Aorta (tissue), 5 donors: Measurements from ENCODE around the gene PPP1R12A. TPM values are rescaled to one million over a fixed set of nuclear protein-coding genes. Genes with fewer than 3 reads are reported as not detected.

Experiments
- ATAC-seq: fragments of 200-7000 bp; cut with Tn5 transposase; one replicate; pipeline ENCODE4 v1.9.1; 2022; ENCODE audit warnings: moderate library complexity; ENCODE audit not compliant: low FRiP score
- DNase-seq, 2 donors: peaks; one replicate each; pipeline ENCODE4 v3.0.0-alpha.2; 2020
- H3K27ac ChIP-seq, 2 donors: one replicate each; pipeline ENCODE4 v1.5.1; 2013; ENCODE audit warnings: low read length in 2 of 2, mild to moderate bottlenecking in 2 of 2, moderate library complexity in 2 of 2, control low read depth in 1 of 2, inconsistent platforms in 1 of 2, low read depth in 1 of 2
- H3K27me3 ChIP-seq, 2 donors: one replicate each; pipeline ENCODE4 v1.6.1; 2013; ENCODE audit warnings: control low read depth in 1 of 2, low read length in 1 of 2, mild to moderate bottlenecking in 1 of 2, moderate library complexity in 1 of 2; ENCODE audit not compliant: insufficient read depth in 2 of 2, control insufficient read depth in 1 of 2
- H3K36me3 ChIP-seq, 2 donors: one replicate each; pipeline ENCODE4 v1.6.1; 2013; ENCODE audit warnings: control low read depth in 1 of 2, low read length in 1 of 2, mild to moderate bottlenecking in 1 of 2; ENCODE audit not compliant: insufficient read depth in 2 of 2, control insufficient read depth in 1 of 2
- H3K4me1 ChIP-seq, 2 donors: one replicate each; pipeline ENCODE4 v1.6.1; 2013; ENCODE audit warnings: low read length in 2 of 2, control low read depth in 1 of 2, mild to moderate bottlenecking in 1 of 2, moderate library complexity in 1 of 2; ENCODE audit not compliant: insufficient read depth in 2 of 2, control insufficient read depth in 1 of 2
- H3K4me3 ChIP-seq, 2 donors: one replicate each; pipeline ENCODE4 v1.5.1; 2013; ENCODE audit warnings: low read length in 2 of 2, control low read depth in 1 of 2, mild to moderate bottlenecking in 1 of 2
- H3K9me3 ChIP-seq: one replicate; pipeline ENCODE4 v1.6.1; 2013; ENCODE audit warnings: mild to moderate bottlenecking, low read length; ENCODE audit not compliant: control insufficient read depth
- WGBS, 2 donors: extraction: QIAGEN DNeasy Blood & Tissue Kit; methylation state at CpG; one replicate each; pipeline ENCODE4 v1.1.7; 2013; 5-methylcytosine and 5-hydroxymethylcytosine counted together
- intact Hi-C, 2 donors: fragments of 100-400 bp; cut with DNase I; formaldehyde crosslinking; loops; one replicate each; pipeline versions ENCODE4 v1.14.2 to v1.15.0; 2022
- polyA plus RNA-seq, 2 donors: library from polyadenylated mRNA; stranded (reverse); fragments of 200-250 nt; gene quantifications; one replicate each; pipeline ENCODE4 v1.2.3, GENCODE V29; 2013
- total RNA-seq, 2 donors: library from RNA; stranded (reverse); fragmentation: NEBNext Ultra II Directional; extraction: Animal tissue kit (Norgen Biotek cat#: 25700); gene quantifications; one replicate each; pipeline ENCODE4 v1.2.1, GENCODE V29; 2021
- donor health status: healthy with polysubstance abuse.
- donor health status: Bipolar disorder and iron deficiency.
- donor health status: DM: no; HTN: no; CAD: no.
- donor health status: DM: no; HTN: no; CAD: no.
- donor health status: DM: yes; HTN: yes; CAD: no.

PPP1R12A gene
- total and polyA plus RNA-seq, 4 donors, result 24.8 to 287 (median 234) TPM

GRCh38 chr12:79964100-79964627, 29.3 kb upstream of the PPP1R12A start:
- 79 to 82% methylated on average over 3 of the region's 3 CpGs for WGBS, 2 donors
- no peak overlapping the region for H3K27ac ChIP-seq
- H3K4me1 ChIP-seq, result peaks cover 2 to 3% of the 10 kb centered on the region in 2 donors
- no peak for DNase-seq
- no peak for ATAC-seq
- no peaks in the 10 kb centered on the region for H3K27me3 ChIP-seq
- no peaks in the 10 kb centered on the region for H3K36me3 ChIP-seq
- H3K4me3 ChIP-seq, result no peak overlapping the region
- intact Hi-C loops, result no loop called here
- no peaks in the 10 kb centered on the region for H3K9me3 ChIP-seq

DNA sequence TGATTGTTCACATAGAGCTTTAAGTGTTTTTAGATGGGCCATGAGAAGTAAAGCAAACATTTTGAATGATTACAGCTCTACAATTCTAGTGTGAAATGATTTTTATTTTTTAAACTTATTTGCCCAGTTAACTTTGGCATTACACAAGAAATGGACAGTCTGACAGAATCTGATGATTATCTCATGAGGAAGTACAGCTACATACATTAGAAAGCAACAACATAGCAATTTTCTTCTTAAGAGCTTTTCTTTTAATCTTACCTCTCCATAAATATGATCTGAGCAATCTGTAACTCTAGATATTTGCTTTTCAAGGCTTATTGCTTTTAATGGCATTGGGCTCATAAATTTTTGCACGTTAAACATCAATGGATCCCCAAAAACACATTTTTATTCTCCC, 26.5 kb upstream of the PPP1R12A start:
- DNase-seq (no peak), ATAC-seq (no peak)
- intact Hi-C loops, result no loop called here
- Histone ChIP-seq H3K4me3 (no peak overlapping the region), H3K27me3 (no peaks in the 10 kb centered on the region), H3K4me1 (peaks cover 2 to 3% of the 10 kb centered on the region in 2 donors), H3K27ac (no peak overlapping the region), H3K36me3 (no peaks in the 10 kb centered on the region), H3K9me3 (no peaks in the 10 kb centered on the region)
- 79 to 90% methylated on average over 1 of the region's 1 CpG for WGBS, 2 donors

DNA sequence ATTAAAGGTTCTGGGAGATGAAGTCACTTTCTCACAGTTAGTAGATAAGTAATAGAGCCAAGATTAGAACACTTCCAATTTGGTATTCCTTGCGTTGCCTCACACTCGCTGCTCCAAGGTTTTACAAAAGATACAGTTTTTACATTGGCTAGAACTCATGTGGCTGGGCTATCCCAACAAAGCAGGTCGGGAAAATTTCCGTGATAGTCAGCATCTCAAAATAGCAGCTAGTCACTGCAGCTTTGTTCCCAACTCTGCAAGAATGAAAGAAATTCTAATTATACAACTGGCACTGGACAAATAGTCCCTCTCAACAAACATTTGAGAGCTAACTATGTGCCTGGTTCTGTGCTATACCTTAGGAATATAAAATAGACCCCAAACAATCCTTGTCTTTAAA, 24.6 kb upstream of the PPP1R12A start:
- ATAC-seq, result peak; percentile 77
- Histone ChIP-seq H3K36me3 (peaks cover 0 to 5% of the 10 kb centered on the region in 2 donors), H3K27ac (no peak overlapping the region), H3K27me3 (peaks cover 0 to 2% of the 10 kb centered on the region in 2 donors), H3K9me3 (peaks cover 4% of the 10 kb centered on the region), H3K4me3 (no peak overlapping the region), H3K4me1 (peaks cover 2 to 3% of the 10 kb centered on the region in 2 donors)
- intact Hi-C loops, result loop anchor here in 1 of 2 donors (10.0 kb wide), 1 partner anchor 205 kb away; no protein-coding TSS in a partner anchor
- 4 to 5% methylated on average over 4 of the region's 4 CpGs for WGBS, 2 donors
- no peak for DNase-seq

DNA sequence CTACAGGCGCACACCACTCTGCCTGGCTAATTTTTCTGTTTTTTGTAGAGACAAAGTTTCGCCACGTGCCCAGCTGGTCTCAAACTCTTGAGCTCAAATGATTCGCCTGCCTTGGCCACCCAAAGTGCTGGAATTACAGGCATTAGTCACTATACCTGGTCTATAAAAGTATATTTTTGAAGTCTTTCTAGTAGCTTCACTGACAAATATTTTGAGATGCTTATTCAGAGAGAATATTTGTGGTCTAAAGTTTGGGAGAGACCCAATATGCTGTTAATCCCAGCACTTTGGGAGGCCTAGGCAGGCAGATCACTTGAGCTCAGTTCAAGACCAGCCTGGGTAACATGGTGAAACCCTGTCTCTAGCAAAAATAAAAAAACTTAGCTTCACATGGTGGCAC, 22.0 kb upstream of the PPP1R12A start:
- Histone ChIP-seq H3K27ac (no peak overlapping the region), H3K4me3 (no peak overlapping the region), H3K4me1 (peaks cover 2 to 3% of the 10 kb centered on the region in 2 donors), H3K36me3 (peaks cover 0 to 5% of the 10 kb centered on the region in 2 donors), H3K9me3 (peaks cover 4% of the 10 kb centered on the region), H3K27me3 (peaks cover 0 to 2% of the 10 kb centered on the region in 2 donors)
- intact Hi-C loops, result loop anchor here in 1 of 2 donors (10.0 kb wide), 1 partner anchor 208 kb away; no protein-coding TSS in a partner anchor
- WGBS, 2 donors, result 94 to 99% methylated on average over 4 of the region's 4 CpGs
- DNase-seq (no peak), ATAC-seq (no peak)

GRCh38 chr12:79955561-79955960, 20.7 kb upstream of the PPP1R12A start:
- Histone ChIP-seq H3K27me3 (peaks cover 0 to 2% of the 10 kb centered on the region in 2 donors), H3K27ac (no peak overlapping the region), H3K4me1 (peaks cover 2 to 3% of the 10 kb centered on the region in 2 donors), H3K4me3 (no peak overlapping the region), H3K9me3 (peaks cover 4% of the 10 kb centered on the region), H3K36me3 (peaks cover 0 to 5% of the 10 kb centered on the region in 2 donors)
- DNase-seq (no peak), ATAC-seq (no peak)
- intact Hi-C loops, result loop anchor here in 1 of 2 donors (10.0 kb wide), 1 partner anchor 209 kb away; no protein-coding TSS in a partner anchor
- 92 to 93% methylated on average over 3 of the region's 3 CpGs for WGBS, 2 donors

DNA sequence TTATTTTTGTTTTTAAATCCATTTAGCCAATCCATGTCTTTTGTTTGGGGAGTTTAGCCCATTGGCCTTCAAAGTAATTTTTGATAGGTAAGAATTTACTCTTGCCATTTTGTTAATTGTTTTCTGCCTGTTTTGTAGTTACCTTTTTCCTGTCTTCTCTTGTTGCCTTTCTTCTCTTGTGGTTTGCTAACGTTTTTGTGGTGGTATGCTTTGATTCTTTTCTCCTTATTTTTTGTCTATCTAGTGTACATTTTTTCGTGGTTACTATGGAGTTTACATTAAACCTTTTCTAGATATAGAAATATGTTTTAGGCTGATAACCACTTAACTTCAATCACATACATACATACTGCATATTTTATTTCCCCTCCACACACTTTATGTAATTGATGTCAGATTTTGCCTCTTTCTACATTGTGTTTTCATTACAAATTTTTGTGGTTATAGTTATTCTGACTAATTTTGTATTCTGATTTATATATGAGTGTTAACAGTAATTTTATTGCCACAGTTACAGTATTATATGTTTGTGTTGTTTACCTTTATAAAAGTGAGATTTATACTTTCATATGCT, 19.2 kb upstream of the PPP1R12A start:
- 71 to 80% methylated on average over 2 of the region's 2 CpGs for WGBS, 2 donors
- H3K27ac ChIP-seq, result no peak overlapping the region
- H3K4me3 ChIP-seq, result no peak overlapping the region
- no peak for ATAC-seq
- DNase-seq, result no peak
- no peaks in the 10 kb centered on the region for H3K4me1 ChIP-seq
- intact Hi-C loops, result loop anchor here in 1 of 2 donors (10.0 kb wide), 1 partner anchor 211 kb away; no protein-coding TSS in a partner anchor
- peaks cover 4% of the 10 kb centered on the region for H3K9me3 ChIP-seq
- H3K27me3 ChIP-seq, result peaks cover 0 to 2% of the 10 kb centered on the region in 2 donors
- H3K36me3 ChIP-seq, result peaks cover 0 to 5% of the 10 kb centered on the region in 2 donors

- no peak overlapping the region for H3K27ac ChIP-seq
- H3K9me3 ChIP-seq, result no peaks in the 10 kb centered on the region
- H3K4me1 ChIP-seq, result no peaks in the 10 kb centered on the region
- no peaks in the 10 kb centered on the region for H3K27me3 ChIP-seq
- DNase-seq (no peak), ATAC-seq (no peak)
- H3K4me3 ChIP-seq, result no peak overlapping the region
- H3K36me3 ChIP-seq, result no peaks in the 10 kb centered on the region
- intact Hi-C loops, result no loop called here
- WGBS, 2 donors, result 87 to 98% methylated on average over 1 of the region's 1 CpG
Measured at GRCh38 chr12:79949098-79949497, 14.2 kb upstream of the PPP1R12A start.

DNA sequence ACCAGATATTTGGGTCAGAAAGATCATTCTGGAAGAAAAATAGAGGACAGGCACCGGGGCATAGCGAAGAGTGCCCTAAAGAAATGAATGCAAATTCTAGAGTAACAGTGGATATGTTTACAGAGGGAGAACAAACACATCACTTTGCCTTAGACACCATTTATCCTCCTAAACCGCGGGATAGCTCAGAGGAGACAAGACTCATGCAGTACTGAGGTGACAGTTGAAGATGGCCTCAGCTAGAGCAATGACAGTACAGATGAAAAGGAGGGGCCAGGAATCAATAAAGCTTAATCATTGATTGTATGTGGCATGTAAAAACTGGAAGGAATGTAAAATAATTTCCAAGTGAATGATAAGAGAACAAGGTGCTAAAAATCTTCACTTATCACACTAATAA, 10.5 kb upstream of the PPP1R12A start:
- Histone ChIP-seq H3K27me3 (no peaks in the 10 kb centered on the region), H3K4me1 (no peaks in the 10 kb centered on the region), H3K4me3 (no peak overlapping the region), H3K27ac (no peak overlapping the region), H3K36me3 (no peaks in the 10 kb centered on the region), H3K9me3 (no peaks in the 10 kb centered on the region)
- WGBS, 2 donors, result 82 to 84% methylated on average over 4 of the region's 4 CpGs
- no peak for DNase-seq
- ATAC-seq, result no peak
- intact Hi-C loops, result no loop called here

DNA sequence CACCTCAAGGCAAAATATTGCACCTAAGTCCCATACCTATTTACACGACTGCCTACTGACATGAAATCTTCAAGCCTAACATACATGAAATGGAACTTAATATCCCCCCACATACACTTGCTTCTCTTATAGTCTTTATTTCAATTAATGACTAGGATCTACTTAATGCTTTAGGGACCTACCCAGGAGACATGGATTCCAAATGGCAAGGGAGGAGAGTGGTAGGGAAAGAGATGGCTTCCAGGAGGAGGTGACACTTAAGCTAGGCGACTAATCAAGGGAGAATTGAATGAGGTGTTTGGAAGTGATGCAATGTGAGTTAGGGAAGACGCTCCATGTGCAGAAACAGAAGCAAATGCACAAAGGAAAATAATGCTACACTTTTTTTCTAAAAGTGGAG, 9.7 kb upstream of the PPP1R12A start:
- intact Hi-C loops, result no loop called here
- Histone ChIP-seq H3K36me3 (no peaks in the 10 kb centered on the region), H3K27me3 (no peaks in the 10 kb centered on the region), H3K4me3 (no peak overlapping the region), H3K9me3 (no peaks in the 10 kb centered on the region), H3K27ac (no peak overlapping the region), H3K4me1 (no peaks in the 10 kb centered on the region)
- DNase-seq, result no peak
- ATAC-seq, result no peak
- WGBS, 2 donors, result 95 to 97% methylated on average over 3 of the region's 3 CpGs
